PC-9 (cell line): ENCODE data around the gene ATP10B. TPM values are rescaled to one million over a fixed set of nuclear protein-coding genes. Genes with fewer than 3 reads are reported as not detected.

Experiments used
- BruUV-seq: library from RNA; stranded (reverse); fragments of 400-500 nt; replicated peaks from 2 replicates; lab custom pipeline; 2021; lab: Mats Ljungman, UMichigan
- CTCF ChIA-PET: fragments of 300-600 bp; sonication (Branson Sonifier 250); formaldehyde crosslinking; loops from one replicate; lab custom pipeline; 2022; ENCODE audit warnings: antibody characterized with exemption; lab: Charles Lee
- POLR2A ChIA-PET: fragments of 300-600 bp; sonication (Branson Sonifier 250); formaldehyde crosslinking; loops from one replicate; lab custom pipeline; 2022; ENCODE audit warnings: antibody characterized with exemption; ENCODE audit not compliant: unreplicated experiment; lab: Charles Lee
- DNase-seq, 2 experiments: peaks; one replicate each; pipeline versions ENCODE4 v3.0.0 to v3.0.0-alpha.2; 2015 to 2022; ENCODE audit warnings: mixed read lengths in 1 of 2
- H2AFZ ChIP-seq: fragments of 200-600 bp; sonication (generic); 2 replicates; pipeline ENCODE4 v1.8.1; 2017; ENCODE audit warnings: antibody characterized with exemption
- H3F3A ChIP-seq: fragments of 200-600 bp; sonication (generic); 2 replicates; pipeline ENCODE4 v1.8.1; 2017; ENCODE audit warnings: antibody characterized with exemption, mild to moderate bottlenecking, low read depth; ENCODE audit not compliant: insufficient read depth
- H3K27ac ChIP-seq: fragments of 200-600 bp; sonication (generic); 2 replicates; pipeline ENCODE4 v1.6.1; 2016; ENCODE audit warnings: mixed run types
- H3K27me3 ChIP-seq: fragments of 200-600 bp; sonication (generic); 2 replicates; pipeline ENCODE4 v1.6.1; 2016; ENCODE audit warnings: low read depth, mixed run types; ENCODE audit not compliant: insufficient read depth
- H3K36me3 ChIP-seq: fragments of 200-600 bp; sonication (generic); 2 replicates; pipeline ENCODE4 v1.6.1; 2016; ENCODE audit warnings: low read depth, mixed run types
- H3K4me1 ChIP-seq: fragments of 200-600 bp; sonication (generic); replicated peaks from 2 replicates; pipeline ENCODE4 v1.6.1; 2016; ENCODE audit warnings: mixed run types; ENCODE audit not compliant: insufficient read depth
- H3K4me2 ChIP-seq: fragments of 200-600 bp; sonication (generic); 2 replicates; pipeline ENCODE4 v1.6.1; 2017; ENCODE audit warnings: mixed run types
- H3K4me3 ChIP-seq: fragments of 200-600 bp; sonication (generic); 2 replicates; pipeline ENCODE4 v1.6.1; 2016; ENCODE audit warnings: mixed run types
- H3K79me2 ChIP-seq: fragments of 200-600 bp; sonication (generic); 2 replicates; pipeline ENCODE4 v1.6.1; 2017; ENCODE audit warnings: low read depth, mixed run types
- H3K9me2 ChIP-seq: fragments of 200-600 bp; sonication (generic); 2 replicates; pipeline ENCODE4 v1.8.1; 2017; ENCODE audit warnings: mild to moderate bottlenecking; ENCODE audit not compliant: insufficient read depth
- H3K9me3 ChIP-seq: fragments of 200-600 bp; sonication (generic); 2 replicates; pipeline ENCODE4 v1.8.1; 2016; ENCODE audit warnings: low read depth; ENCODE audit not compliant: insufficient read depth
- H4K20me1 ChIP-seq: fragments of 200-600 bp; sonication (generic); 2 replicates; pipeline ENCODE4 v1.8.1; 2017; ENCODE audit not compliant: insufficient read depth
- CTCF ChIP-seq: fragments of 200-600 bp; sonication (generic); conservative IDR thresholded peaks from 2 replicates; pipeline ENCODE4 v1.6.1; 2017; ENCODE audit warnings: mixed run types, antibody characterized with exemption, mild to moderate bottlenecking, moderate library complexity
- EZH2 ChIP-seq: fragments of 200-600 bp; sonication (generic); IDR thresholded peaks from 2 replicates; pipeline ENCODE4 v1.8.0; 2017; ENCODE audit warnings: antibody characterized with exemption, low read depth
- intact Hi-C: fragments of 100-400 bp; cut with micrococcal nuclease; formaldehyde crosslinking; loops from one replicate; pipeline ENCODE4 v1.10.0; 2022; ENCODE audit not compliant: unreplicated experiment
- total RNA-seq: library from RNA; stranded (reverse); gene quantifications from 2 replicates; pipeline ENCODE4 v1.2.3, GENCODE V29; 2021

Gene ATP10B
- total RNA-seq, 1 experiment from 2014 or later, result not detected

- H3F3A ChIP-seq, result no peaks in the 10 kb centered on the region
- no TSS peak for BruUV-seq
- TF ChIP-seq EZH2 (no peak), CTCF (no peak)
- H3K4me2 ChIP-seq, result no peak overlapping the region
- no peaks in the 10 kb centered on the region for H3K9me2 ChIP-seq
- H3K36me3 ChIP-seq, result no peaks in the 10 kb centered on the region
- H4K20me1 ChIP-seq, result no peaks in the 10 kb centered on the region
- H3K4me1 ChIP-seq, result no peaks in the 10 kb centered on the region
- ChIA-PET POLR2A (no interaction called here), CTCF (no interaction called here)
- intact Hi-C loops, result no loop called here
- no peaks in the 10 kb centered on the region for H3K79me2 ChIP-seq
- no peak overlapping the region for H2AFZ ChIP-seq
- no peak overlapping the region for H3K4me3 ChIP-seq
- H3K27ac ChIP-seq, result no peak overlapping the region
- H3K27me3 ChIP-seq, result peaks cover 30% of the 10 kb centered on the region
- DNase-seq, result no peak
- no peaks in the 10 kb centered on the region for H3K9me3 ChIP-seq
These were observed 330.7 kb downstream of the ATP10B start for GRCh38 chr5:160521392-160521663.

GRCh38 chr5:160520609-160521391, 331.2 kb downstream of the ATP10B start:
- no peak overlapping the region for H2AFZ ChIP-seq
- intact Hi-C loops, result no loop called here
- no peaks in the 10 kb centered on the region for H3K79me2 ChIP-seq
- H3K9me2 ChIP-seq, result no peaks in the 10 kb centered on the region
- TF ChIP-seq CTCF (no peak), EZH2 (no peak)
- ChIA-PET CTCF (no interaction called here), POLR2A (no interaction called here)
- H3K4me3 ChIP-seq, result no peak overlapping the region
- no peaks in the 10 kb centered on the region for H3K9me3 ChIP-seq
- no TSS peak for BruUV-seq
- H3K4me1 ChIP-seq, result no peaks in the 10 kb centered on the region
- H3K27me3 ChIP-seq, result peaks cover 30% of the 10 kb centered on the region
- H3K36me3 ChIP-seq, result no peaks in the 10 kb centered on the region
- no peak for DNase-seq
- H4K20me1 ChIP-seq, result no peaks in the 10 kb centered on the region
- no peak overlapping the region for H3K4me2 ChIP-seq
- H3K27ac ChIP-seq, result no peak overlapping the region
- no peaks in the 10 kb centered on the region for H3F3A ChIP-seq

GRCh38 chr5:160516696-160517530, 335.1 kb downstream of the ATP10B start:
- TF ChIP-seq EZH2 (no peak), CTCF (no peak)
- Histone ChIP-seq H2AFZ (no peak overlapping the region), H3K9me3 (no peaks in the 10 kb centered on the region), H4K20me1 (no peaks in the 10 kb centered on the region), H3K4me2 (no peak overlapping the region), H3K27ac (no peak overlapping the region), H3K36me3 (no peaks in the 10 kb centered on the region), H3K79me2 (no peaks in the 10 kb centered on the region), H3K27me3 (peaks cover 46% of the 10 kb centered on the region), H3K4me3 (no peak overlapping the region), H3F3A (no peaks in the 10 kb centered on the region), H3K4me1 (no peaks in the 10 kb centered on the region), H3K9me2 (no peaks in the 10 kb centered on the region)
- intact Hi-C loops, result no loop called here
- DNase-seq, result no peak
- ChIA-PET CTCF (no interaction called here), POLR2A (no interaction called here)
- no TSS peak for BruUV-seq
